ENCODE data around the gene ANKRD31.

The ANKRD31 gene

GRCh38 chr5:75226916-75227315, 9.8 kb downstream of the ANKRD31 start:
- TF ChIP-seq POLR2AphosphoS5 (IDR thresholded peaks at IDR 0.05; ENCODE audit: low read depth, low read length) (no peak), SIN3A (IDR thresholded peaks at IDR 0.05; ENCODE audit: borderline replicate concordance, insufficient read depth, low read length) (no peak)

GRCh38 chr5:75225506-75225905, 11.2 kb downstream of the ANKRD31 start:
- TF ChIP-seq SIN3A (IDR thresholded peaks at IDR 0.05; ENCODE audit: borderline replicate concordance, insufficient read depth, low read length), result no peak
- no peak for TF ChIP-seq POLR2AphosphoS5 (IDR thresholded peaks at IDR 0.05; ENCODE audit: low read depth, low read length)
- no peak for TF ChIP-seq REST (IDR thresholded peaks at IDR 0.05; ENCODE audit: insufficient read depth in 1 of 2, low read depth in 2 of 2, low read length in 2 of 2)
- no peak for TF ChIP-seq TAF1 (IDR thresholded peaks at IDR 0.05; ENCODE audit: borderline replicate concordance, insufficient read depth, low read length)
- no peak for TF ChIP-seq FOXP2 (optimal IDR thresholded peaks at IDR 0.05; ENCODE audit: borderline replicate concordance, extremely low read depth, extremely low read length, insufficient read depth)

GRCh38 chr5:75214928-75215327, 21.8 kb downstream of the ANKRD31 start:
- TF ChIP-seq FOXP2 (optimal IDR thresholded peaks at IDR 0.05; ENCODE audit: borderline replicate concordance, extremely low read depth, extremely low read length, insufficient read depth) (no peak), TAF1 (IDR thresholded peaks at IDR 0.05; ENCODE audit: borderline replicate concordance, insufficient read depth, low read length) (no peak), REST (IDR thresholded peaks at IDR 0.05; ENCODE audit: insufficient read depth in 1 of 2, low read depth in 2 of 2, low read length in 2 of 2) (no peak), POLR2AphosphoS5 (IDR thresholded peaks at IDR 0.05; ENCODE audit: low read depth, low read length) (no peak), SIN3A (IDR thresholded peaks at IDR 0.05; ENCODE audit: borderline replicate concordance, insufficient read depth, low read length) (no peak)

- TF ChIP-seq SIN3A (IDR thresholded peaks at IDR 0.05; ENCODE audit: borderline replicate concordance, insufficient read depth, low read length) (no peak), REST (IDR thresholded peaks at IDR 0.05; ENCODE audit: insufficient read depth in 1 of 2, low read depth in 2 of 2, low read length in 2 of 2) (no peak), FOXP2 (optimal IDR thresholded peaks at IDR 0.05; ENCODE audit: borderline replicate concordance, extremely low read depth, extremely low read length, insufficient read depth) (no peak), POLR2AphosphoS5 (IDR thresholded peaks at IDR 0.05; ENCODE audit: low read depth, low read length) (no peak), TAF1 (IDR thresholded peaks at IDR 0.05; ENCODE audit: borderline replicate concordance, insufficient read depth, low read length) (no peak)
These were observed 22.3 kb downstream of the ANKRD31 start for GRCh38 chr5:75214409-75214808.

GRCh38 chr5:75203604-75204003, 33.1 kb downstream of the ANKRD31 start:
- TF ChIP-seq TAF1 (IDR thresholded peaks at IDR 0.05; ENCODE audit: borderline replicate concordance, insufficient read depth, low read length), result no peak
- no peak for TF ChIP-seq SIN3A (IDR thresholded peaks at IDR 0.05; ENCODE audit: borderline replicate concordance, insufficient read depth, low read length)
- TF ChIP-seq POLR2AphosphoS5 (IDR thresholded peaks at IDR 0.05; ENCODE audit: low read depth, low read length), result no peak
- TF ChIP-seq FOXP2 (optimal IDR thresholded peaks at IDR 0.05; ENCODE audit: borderline replicate concordance, extremely low read depth, extremely low read length, insufficient read depth), result no peak
- TF ChIP-seq REST (IDR thresholded peaks at IDR 0.05; ENCODE audit: insufficient read depth in 1 of 2, low read depth in 2 of 2, low read length in 2 of 2), result no peak
